H1 (cell line): ENCODE results near the gene F7. TPM values are rescaled to one million over a fixed set of nuclear protein-coding genes. Genes with fewer than 3 reads are reported as not detected.

Experiments
- CTCF ChIA-PET: fragments of 300-600 bp; sonication (Branson Sonifier 250); formaldehyde crosslinking; loops from one replicate; lab custom pipeline; 2021; ENCODE audit not compliant: partially characterized antibody; lab: Charles Lee
- POLR2A ChIA-PET: fragments of 300-600 bp; sonication (Branson Sonifier 250); formaldehyde crosslinking; loops from one replicate; lab custom pipeline; 2021; ENCODE audit warnings: inconsistent platforms; ENCODE audit not compliant: partially characterized antibody; lab: Charles Lee
- DNase-seq, 2 experiments: peaks; one replicate each; pipeline versions ENCODE4 v3.0.0 to v3.0.0-alpha.2; 2010 to 2022; ENCODE audit warnings: low spot score in 2 of 2, low read depth in 1 of 2, mixed read lengths in 1 of 2
- FAIRE-seq: peaks from 2 replicates; lab custom pipeline; 2011; peaks lifted over from hg19 to GRCh38; lab: Jason Lieb, UNC
- H2AFZ ChIP-seq: 2 replicates; pipeline ENCODE4 v1.8.1; 2012; ENCODE audit warnings: low read length, inconsistent platforms
- H2AK5ac ChIP-seq: 2 replicates; pipeline ENCODE4 v1.6.1; 2013; ENCODE audit warnings: low read depth, low read length
- H2BK120ac ChIP-seq: replicated peaks from 2 replicates; pipeline ENCODE3; 2013; ENCODE audit warnings: low read depth, low read length, inconsistent platforms
- H2BK12ac ChIP-seq: 2 replicates; pipeline ENCODE4 v1.6.1; 2013; ENCODE audit warnings: low read depth, low read length
- H2BK15ac ChIP-seq: 2 replicates; pipeline ENCODE4 v1.6.1; 2013; ENCODE audit warnings: low read length
- H2BK20ac ChIP-seq: 2 replicates; pipeline ENCODE4 v1.6.1; 2013; ENCODE audit warnings: low read length
- H2BK5ac ChIP-seq: 2 replicates; pipeline ENCODE4 v1.6.1; 2013; ENCODE audit warnings: low read depth, low read length
- H3K14ac ChIP-seq: 2 replicates; pipeline ENCODE4 v1.6.1; 2013; ENCODE audit warnings: inconsistent platforms; ENCODE audit not compliant: insufficient read length
- H3K18ac ChIP-seq: 2 replicates; pipeline ENCODE4 v1.6.1; 2013; ENCODE audit warnings: low read length; ENCODE audit errors: extremely low read depth
- H3K23ac ChIP-seq: 2 replicates; pipeline ENCODE4 v1.6.1; 2013; ENCODE audit warnings: inconsistent platforms; ENCODE audit not compliant: insufficient read length
- H3K23me2 ChIP-seq: 2 replicates; pipeline ENCODE4 v1.6.1; 2013; ENCODE audit warnings: low read depth, low read length
- H3K27ac ChIP-seq: 2 replicates; pipeline ENCODE4 v1.6.1; 2011; ENCODE audit warnings: low read depth, low read length, inconsistent platforms
- H3K27me3 ChIP-seq, 4 experiments: replicated peaks in 1 of 4; 1 replicate in 1 of 4; 2 replicates in 3 of 4; pipeline versions ENCODE4 v1.6.1 to v1.8.1; 2011 to 2013; ENCODE audit warnings: low read length in 3 of 4, mild to moderate bottlenecking in 3 of 4, inconsistent platforms in 2 of 4, mixed read lengths in 2 of 4, moderate library complexity in 1 of 4; ENCODE audit not compliant: control insufficient read depth in 3 of 4, insufficient read depth in 3 of 4; ENCODE audit errors: extremely low read depth in 1 of 4
- H3K36me3 ChIP-seq, 4 experiments: 2 replicates each; pipeline versions ENCODE4 v1.6.1 to v1.8.1; 2011 to 2013; ENCODE audit warnings: mild to moderate bottlenecking in 4 of 4, low read length in 3 of 4, moderate library complexity in 2 of 4, control low read depth in 1 of 4, inconsistent platforms in 1 of 4; ENCODE audit not compliant: insufficient read depth in 4 of 4, control insufficient read depth in 2 of 4
- H3K4ac ChIP-seq: replicated peaks from 2 replicates; pipeline ENCODE3; 2013; ENCODE audit warnings: low read length, low read depth, mixed read lengths, inconsistent platforms; ENCODE audit not compliant: insufficient read length
- H3K4me1 ChIP-seq, 4 experiments: replicated peaks in 1 of 4; 1 replicate in 1 of 4; 2 replicates in 3 of 4; pipeline versions ENCODE4 v1.6.1 to v1.8.1; 2011 to 2013; ENCODE audit warnings: low read length in 3 of 4, inconsistent platforms in 2 of 4, mixed read lengths in 1 of 4; ENCODE audit not compliant: insufficient read depth in 4 of 4, control insufficient read depth in 3 of 4
- H3K4me2 ChIP-seq, 2 experiments: 2 replicates each; pipeline versions ENCODE4 v1.6.1 to v1.8.1; 2011 to 2013; ENCODE audit warnings: low read depth in 2 of 2, low read length in 2 of 2, control low read depth in 1 of 2, inconsistent platforms in 1 of 2, mild to moderate bottlenecking in 1 of 2; ENCODE audit not compliant: insufficient read depth in 1 of 2
- H3K4me3 ChIP-seq, 4 experiments: fragments of 200-600, 300-600 bp in 1 of 4; sonication (generic), shearing (Covaris generic), sonication (Bioruptor Twin) in 1 of 4; 2 replicates each; pipeline versions ENCODE4 v1.5.1 to v1.8.1; 2011 to 2016; ENCODE audit warnings: low read length in 4 of 4, low read depth in 3 of 4, control low read depth in 2 of 4, inconsistent platforms in 2 of 4, mild to moderate bottlenecking in 2 of 4, mixed read lengths in 1 of 4, moderate library complexity in 1 of 4; ENCODE audit not compliant: insufficient read depth in 2 of 4; ENCODE audit errors: extremely low read depth in 1 of 4
- H3K56ac ChIP-seq: replicated peaks from 2 replicates; pipeline ENCODE3; 2013; ENCODE audit warnings: low read depth, mild to moderate bottlenecking, mixed read lengths, low read length, inconsistent platforms; ENCODE audit not compliant: insufficient read length
- H3K79me1 ChIP-seq: 2 replicates; pipeline ENCODE4 v1.6.1; 2013; ENCODE audit warnings: low read depth, low read length, control low read depth
- H3K79me2 ChIP-seq, 2 experiments: 2 replicates each; pipeline versions ENCODE4 v1.6.1 to v1.8.1; 2012 to 2013; ENCODE audit warnings: low read length in 2 of 2, mild to moderate bottlenecking in 2 of 2, inconsistent platforms in 1 of 2; ENCODE audit not compliant: insufficient read depth in 2 of 2, control insufficient read depth in 1 of 2
- H3K9ac ChIP-seq, 4 experiments: replicated peaks in 1 of 4; 1 replicate in 1 of 4; 2 replicates in 3 of 4; pipeline versions ENCODE4 v1.6.1 to v1.8.1; 2011 to 2013; ENCODE audit warnings: low read depth in 3 of 4, low read length in 3 of 4, control low read depth in 2 of 4, mild to moderate bottlenecking in 2 of 4, moderate library complexity in 2 of 4, inconsistent platforms in 1 of 4; ENCODE audit errors: extremely low read depth in 1 of 4
- H3K9me3 ChIP-seq, 2 experiments: 2 replicates each; pipeline versions ENCODE4 v1.6.1 to v1.8.1; 2012 to 2013; ENCODE audit warnings: mild to moderate bottlenecking in 2 of 2, moderate library complexity in 2 of 2, control low read depth in 1 of 2, inconsistent platforms in 1 of 2, low read depth in 1 of 2, low read length in 1 of 2, mixed read lengths in 1 of 2; ENCODE audit not compliant: insufficient read depth in 2 of 2
- H4K20me1 ChIP-seq, 2 experiments: replicated peaks in 1 of 2; 2 replicates each; pipeline versions ENCODE3 to v1.8.1; 2011 to 2013; ENCODE audit warnings: inconsistent platforms in 2 of 2, low read length in 2 of 2, mild to moderate bottlenecking in 1 of 2; ENCODE audit not compliant: insufficient read depth in 2 of 2, control insufficient read depth in 1 of 2
- H4K5ac ChIP-seq: 2 replicates; pipeline ENCODE4 v1.6.1; 2013; ENCODE audit warnings: low read length, low read depth, mixed read lengths, inconsistent platforms; ENCODE audit not compliant: insufficient read length
- H4K8ac ChIP-seq: 2 replicates; pipeline ENCODE4 v1.8.0; 2013; ENCODE audit warnings: mild to moderate bottlenecking, moderate library complexity, low read length, inconsistent platforms; ENCODE audit not compliant: insufficient read depth; ENCODE audit errors: extremely low read depth
- H4K91ac ChIP-seq: replicated peaks from 2 replicates; pipeline ENCODE3; 2013; ENCODE audit warnings: low read length, mixed read lengths, inconsistent platforms; ENCODE audit not compliant: insufficient read length
- BACH1 ChIP-seq: IDR thresholded peaks from 2 replicates; pipeline ENCODE4 v1.6.1; 2012; ENCODE audit warnings: low read length, improper control_type of control experiment
- CREB1 ChIP-seq: IDR thresholded peaks from 2 replicates; pipeline ENCODE4 v1.6.1; 2012; ENCODE audit warnings: inconsistent platforms
- GABPA ChIP-seq: IDR thresholded peaks from 2 replicates; pipeline ENCODE4 v1.6.1; 2011; ENCODE audit warnings: mild to moderate bottlenecking, low read length, moderate library complexity, borderline replicate concordance; ENCODE audit not compliant: insufficient read depth
- KDM5A ChIP-seq: fragments of 200-600 bp; IDR thresholded peaks from 2 replicates; pipeline ENCODE4 v1.7.1; 2012; ENCODE audit warnings: mild to moderate bottlenecking, low read length, inconsistent platforms, mixed read lengths
- PHF8 ChIP-seq: fragments of 200-600 bp; sonication (generic); conservative IDR thresholded peaks from 2 replicates; pipeline ENCODE4 v1.7.1; 2012; ENCODE audit warnings: low read depth, mild to moderate bottlenecking, inconsistent platforms, low read length, moderate library complexity
- RFX5 ChIP-seq: IDR thresholded peaks from 2 replicates; pipeline ENCODE4 v1.6.1; 2011; ENCODE audit warnings: low read depth, low read length, improper control_type of control experiment, borderline replicate concordance
- SRF ChIP-seq: IDR thresholded peaks from 2 replicates; pipeline ENCODE4 v1.6.1; 2011; ENCODE audit warnings: mild to moderate bottlenecking, low read depth, low read length, moderate library complexity
- WGBS, 2 experiments: shearing (Covaris generic) in 1 of 2; methylation state at CpG; one replicate each; pipeline versions ENCODE4 v1.1.6 to v1.1.7; 2013 to 2015; ENCODE audit warnings: low lambda C conversion rate in 2 of 2, mixed read lengths in 2 of 2, inconsistent platforms in 1 of 2, low coverage in 1 of 2, missing lambda C conversion rate in 1 of 2; ENCODE audit not compliant: insufficient replicate concordance in 2 of 2, insufficient coverage in 1 of 2, insufficient read length in 1 of 2; ENCODE audit errors: extremely low coverage in 1 of 2, missing lambda C conversion rate in 1 of 2; 5-methylcytosine and 5-hydroxymethylcytosine counted together
- polyA plus RNA-seq, 7 experiments: library from polyadenylated mRNA; depleted of rRNA in 3 of 7; stranded (reverse) in 5 of 7; unstranded in 2 of 7; fragments of >200 nt in 5 of 7; fragments of 200-250 nt in 2 of 7; gene quantifications; 1 replicate in 5 of 7; 2 replicates in 1 of 7; 4 replicates in 1 of 7; pipeline versions ENCODE4 v1.2.1 to v1.2.3, GENCODE V29; 2011 to 2013; ENCODE audit warnings: missing spikeins in 2 of 7, mixed read lengths in 2 of 7
- total RNA-seq: library from RNA; stranded (reverse); fragmentation: NEBNext Ultra II Directional; extraction: Animal tissue kit (Norgen Biotek cat#: 25700); gene quantifications from 2 replicates; pipeline ENCODE4 v1.2.1, GENCODE V29; 2021

Gene F7
- total and polyA plus RNA-seq, 2 of the 8 experiments (the other 6 are each of a cell fraction or from before 2014, with no cell fraction given), result 0.43 to 0.98 TPM

- no peak overlapping the region for H2BK12ac ChIP-seq
- H3K4me1 ChIP-seq, result no peaks in the 10 kb centered on the region
- H3K56ac ChIP-seq, result no peak overlapping the region
- H3K9me3 ChIP-seq, result no peaks in the 10 kb centered on the region; a peak in 1 of 4 replicates
- CTCF ChIA-PET, result interaction anchor here (1.5 to 4.9 kb wide), 3 partner anchors 23 to 28 kb away, joined by 4 to 20 read pairs (median 7); no protein-coding TSS in a partner anchor
- H3K23ac ChIP-seq, result no peak overlapping the region
- DNase-seq (no peak), FAIRE-seq (no peak)
- WGBS, 2 experiments, result 92% methylated on average over 22 of the region's 22 CpGs; no CpG with 5 or more reads in 1 of the 2 experiments
- no peak overlapping the region for H4K5ac ChIP-seq
- no peak overlapping the region for H3K27ac ChIP-seq
- no peak overlapping the region for H2BK120ac ChIP-seq
- H4K91ac ChIP-seq, result no peak overlapping the region
- H2AK5ac ChIP-seq, result no peak overlapping the region
- H3K79me2 ChIP-seq, result no peaks in the 10 kb centered on the region
- peaks cover 0 to 3% of the 10 kb centered on the region in 2 experiments for H4K20me1 ChIP-seq
- H3K36me3 ChIP-seq, result no peaks in the 10 kb centered on the region
- H2BK20ac ChIP-seq, result no peak overlapping the region
- H3K14ac ChIP-seq, result no peak overlapping the region
- H3K4me2 ChIP-seq, result no peak overlapping the region
- no peaks in the 10 kb centered on the region for H3K27me3 ChIP-seq
- peaks cover 4% of the 10 kb centered on the region; the same call in 1 of the 2 replicates for H3K23me2 ChIP-seq
- H2BK15ac ChIP-seq, result no peak overlapping the region
- H3K18ac ChIP-seq, result no peak overlapping the region
- H2AFZ ChIP-seq, result no peak overlapping the region
- no peak overlapping the region for H3K9ac ChIP-seq
- no peaks in the 10 kb centered on the region for H3K79me1 ChIP-seq
- no peak overlapping the region for H2BK5ac ChIP-seq
- TF ChIP-seq GABPA (no peak), RFX5 (no peak), PHF8 (no peak), SRF (no peak), BACH1 (no peak), KDM5A (no peak), CREB1 (no peak)
- no peak overlapping the region for H3K4me3 ChIP-seq
- no peak overlapping the region for H3K4ac ChIP-seq
- POLR2A ChIA-PET, result interaction anchor here (0.7 kb wide), 1 partner anchor 18 kb away, joined by 3 read pairs; no protein-coding TSS in a partner anchor
- no peak overlapping the region for H4K8ac ChIP-seq
Measured at GRCh38 chr13:113063091-113063491, 42.5 kb upstream of the F7 start.
